A172 (cell line): ENCODE measurements around the gene GUCY2F. TPM values are rescaled to one million over a fixed set of nuclear protein-coding genes. Genes with fewer than 3 reads are reported as not detected.

Experiments
- DNase-seq: peaks from one replicate; pipeline ENCODE4 v3.0.0-alpha.2; 2015; ENCODE audit warnings: low spot score
- total RNA-seq: library from RNA; depleted of rRNA; stranded (reverse); fragments of >200 nt; shearing (Covaris generic); gene quantifications from 2 replicates; pipeline ENCODE4 v1.2.3, GENCODE V29; 2014

Gene GUCY2F
- total RNA-seq, 1 experiment from 2014 or later = not detected

- DNase-seq = no peak
Measured at GRCh38 chrX:109393859-109394258, 88.0 kb downstream of the GUCY2F start.

- no peak for DNase-seq
Measured at GRCh38 chrX:109392895-109393294, 89.0 kb downstream of the GUCY2F start.

GRCh38 chrX:109390556-109390955, 91.3 kb downstream of the GUCY2F start:
- DNase-seq = no peak

GRCh38 chrX:109389917-109390316, 92.0 kb downstream of the GUCY2F start:
- DNase-seq = no peak

GRCh38 chrX:109384699-109385098, 97.2 kb downstream of the GUCY2F start:
- DNase-seq = no peak

- DNase-seq = no peak
Measured at GRCh38 chrX:109382332-109382731, 99.6 kb downstream of the GUCY2F start.

GRCh38 chrX:109378281-109378680, 103.6 kb downstream of the GUCY2F start:
- DNase-seq = no peak

- DNase-seq = no peak
Measured at GRCh38 chrX:109374262-109374960, 107.5 kb downstream of the GUCY2F start.

- DNase-seq = no peak
Measured at GRCh38 chrX:109373468-109373867, 108.4 kb downstream of the GUCY2F start.

GRCh38 chrX:109372716-109373115, 109.2 kb downstream of the GUCY2F start:
- DNase-seq = no peak

- DNase-seq = no peak
Measured at GRCh38 chrX:109372291-109372690, 109.6 kb downstream of the GUCY2F start.

- DNase-seq = no peak
Measured at GRCh38 chrX:109362101-109362500, 119.8 kb downstream of the GUCY2F start.

- DNase-seq = no peak
Measured at GRCh38 chrX:109360301-109360700, 121.6 kb downstream of the GUCY2F start.

GRCh38 chrX:109357706-109358105, 124.2 kb downstream of the GUCY2F start:
- DNase-seq = no peak

GRCh38 chrX:109356684-109357083, 125.2 kb downstream of the GUCY2F start:
- DNase-seq = no peak

GRCh38 chrX:109352066-109352588, 129.8 kb downstream of the GUCY2F start:
- no peak for DNase-seq

- no peak for DNase-seq
Measured at GRCh38 chrX:109351557-109351956, 130.3 kb downstream of the GUCY2F start.

- no peak for DNase-seq
Measured at GRCh38 chrX:109350551-109350950, 131.3 kb downstream of the GUCY2F start.

GRCh38 chrX:109350051-109350450, 131.8 kb downstream of the GUCY2F start:
- DNase-seq = no peak

- DNase-seq = no peak
Measured at GRCh38 chrX:109347632-109348031, 134.3 kb downstream of the GUCY2F start.

GRCh38 chrX:109346491-109346890, 135.4 kb downstream of the GUCY2F start:
- no peak for DNase-seq

- DNase-seq = no peak
Measured at GRCh38 chrX:109345856-109346255, 136.0 kb downstream of the GUCY2F start.

GRCh38 chrX:109344678-109345077, 137.2 kb downstream of the GUCY2F start:
- no peak for DNase-seq

- no peak for DNase-seq
Measured at GRCh38 chrX:109344101-109344500, 137.8 kb downstream of the GUCY2F start.
